Astrocyte of the spinal cord (primary cell): ENCODE measurements around the gene ADAP2.

Experiments
- DNase-seq: peaks from one replicate; pipeline ENCODE4 v3.0.0; 2011; ENCODE audit warnings: low read depth, low spot score
- H3K4me3 ChIP-seq: 2 replicates; pipeline ENCODE4 v1.5.1; 2011; ENCODE audit warnings: low read depth, mild to moderate bottlenecking, low read length, moderate library complexity
- CTCF ChIP-seq: IDR thresholded peaks from 2 replicates; pipeline ENCODE4 v1.5.1; 2012; ENCODE audit warnings: low read depth, mild to moderate bottlenecking, low read length, inconsistent platforms
- in situ Hi-C: cut with HindIII; loops from 2 replicates; pipeline ENCODE4 v1.10.0; 2017; ENCODE audit warnings: low sequenced_read_pairs

Gene ADAP2

DNA sequence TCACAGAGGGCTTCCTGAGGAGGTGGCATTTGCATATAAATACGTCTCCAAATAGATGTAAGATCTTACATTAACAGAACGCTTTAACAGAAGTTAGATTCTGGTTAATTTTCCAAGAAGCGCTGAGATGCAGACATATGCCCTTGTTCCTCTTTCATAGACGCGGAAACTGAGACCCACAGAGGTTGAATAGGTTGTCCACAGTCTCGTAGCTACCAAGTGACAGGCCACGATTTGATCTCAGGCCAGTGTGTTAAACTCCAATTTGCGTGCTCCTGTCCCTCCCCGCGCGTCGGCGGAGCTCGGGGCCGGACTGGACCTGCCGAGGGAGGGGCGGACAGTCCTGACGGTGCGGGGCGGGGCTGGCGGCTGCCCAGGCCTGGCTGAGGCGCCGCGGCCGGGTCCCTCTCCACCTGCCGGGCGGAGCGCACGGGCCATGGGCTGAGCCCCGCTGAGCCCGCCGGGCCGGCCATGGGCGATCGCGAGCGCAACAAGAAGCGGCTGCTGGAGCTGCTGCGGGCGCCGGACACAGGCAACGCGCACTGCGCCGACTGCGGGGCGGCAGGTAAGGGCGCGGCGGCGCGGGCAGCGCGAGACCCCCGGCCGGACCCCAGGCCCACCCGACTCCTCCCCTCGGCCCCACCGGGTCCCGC lies at the start of gene ADAP2:
Gene ADAP2, plus strand, starts transcription at position 402 of the 653 bp plus-strand sequence. Its CDS starts 70 bp downstream, at position 472.
- no peak for TF ChIP-seq CTCF
- H3K4me3 ChIP-seq: peak within 1 kb of the TSS; percentile 18
- DNase-seq: no peak
- in situ Hi-C loops: no loop called here

DNA sequence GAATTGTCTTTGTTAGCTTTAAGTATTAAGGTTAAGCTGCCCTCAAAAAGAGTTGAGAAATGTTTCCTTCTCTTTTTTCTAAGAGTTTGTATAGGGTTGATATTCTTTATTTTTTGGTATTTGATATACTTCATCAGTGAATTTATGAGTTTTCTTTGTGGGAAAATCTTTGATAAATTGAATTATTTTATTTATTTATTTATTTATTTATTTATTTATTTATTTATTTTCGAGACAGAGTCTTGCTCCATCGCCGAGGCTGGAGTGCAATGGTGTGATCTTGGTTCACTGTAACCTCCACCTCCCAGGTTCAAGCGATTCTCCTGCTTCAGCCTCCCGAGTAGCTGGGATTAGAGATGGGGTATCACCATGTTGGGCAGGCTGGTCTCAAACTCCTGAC lies 35.6 kb upstream of the ADAP2 start:
- in situ Hi-C loops: no loop called here
- DNase-seq: no peak
- TF ChIP-seq CTCF: no peak
- H3K4me3 ChIP-seq: no peak overlapping the region

GRCh38 chr17:30894236-30894635 lies 27.5 kb upstream of the ADAP2 start:
- no peak for TF ChIP-seq CTCF
- no peak overlapping the region for H3K4me3 ChIP-seq
- in situ Hi-C loops: no loop called here
- no peak for DNase-seq

DNA sequence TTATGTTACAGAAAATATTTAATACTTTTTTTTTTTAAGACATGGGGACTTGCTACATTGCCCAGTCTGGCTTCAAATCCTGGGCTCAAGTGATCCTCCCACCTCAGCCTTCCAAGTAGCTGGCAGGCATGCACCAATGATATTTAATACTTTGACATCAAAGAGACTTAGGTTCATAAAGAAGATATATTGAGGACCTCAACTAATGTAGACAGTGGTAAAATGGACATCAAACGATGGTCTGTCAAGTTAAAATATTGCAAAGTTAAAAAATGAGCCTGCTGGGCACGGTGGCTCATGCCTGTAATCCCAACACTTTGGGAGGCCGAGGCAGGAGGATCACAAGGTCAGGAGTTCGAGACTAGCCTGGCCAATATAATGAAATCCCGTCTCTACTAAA lies 24.4 kb upstream of the ADAP2 start:
- TF ChIP-seq CTCF: no peak
- DNase-seq: no peak
- in situ Hi-C loops: no loop called here
- no peak overlapping the region for H3K4me3 ChIP-seq

DNA sequence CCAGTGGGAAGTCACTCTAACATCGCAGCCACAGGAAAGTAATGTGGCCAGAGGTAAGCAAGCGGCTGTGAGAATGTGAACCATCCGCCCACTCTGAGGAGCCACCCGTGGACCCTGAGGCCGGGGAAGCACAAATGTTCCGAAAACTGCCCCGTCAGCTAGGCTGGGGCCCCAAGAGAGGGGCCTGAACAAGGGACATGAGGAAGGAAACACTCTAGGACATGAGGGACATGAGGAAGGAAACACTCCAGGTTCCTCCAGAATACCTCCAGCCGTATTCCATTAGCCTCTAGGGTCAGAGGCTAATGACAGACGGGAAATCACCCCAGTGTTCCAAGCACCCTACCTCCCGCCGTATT lies 16.0 kb upstream of the ADAP2 start:
- peak; percentile 17 for DNase-seq
- in situ Hi-C loops: no loop called here
- no peak for TF ChIP-seq CTCF
- peak overlapping the region; percentile 74 for H3K4me3 ChIP-seq

DNA sequence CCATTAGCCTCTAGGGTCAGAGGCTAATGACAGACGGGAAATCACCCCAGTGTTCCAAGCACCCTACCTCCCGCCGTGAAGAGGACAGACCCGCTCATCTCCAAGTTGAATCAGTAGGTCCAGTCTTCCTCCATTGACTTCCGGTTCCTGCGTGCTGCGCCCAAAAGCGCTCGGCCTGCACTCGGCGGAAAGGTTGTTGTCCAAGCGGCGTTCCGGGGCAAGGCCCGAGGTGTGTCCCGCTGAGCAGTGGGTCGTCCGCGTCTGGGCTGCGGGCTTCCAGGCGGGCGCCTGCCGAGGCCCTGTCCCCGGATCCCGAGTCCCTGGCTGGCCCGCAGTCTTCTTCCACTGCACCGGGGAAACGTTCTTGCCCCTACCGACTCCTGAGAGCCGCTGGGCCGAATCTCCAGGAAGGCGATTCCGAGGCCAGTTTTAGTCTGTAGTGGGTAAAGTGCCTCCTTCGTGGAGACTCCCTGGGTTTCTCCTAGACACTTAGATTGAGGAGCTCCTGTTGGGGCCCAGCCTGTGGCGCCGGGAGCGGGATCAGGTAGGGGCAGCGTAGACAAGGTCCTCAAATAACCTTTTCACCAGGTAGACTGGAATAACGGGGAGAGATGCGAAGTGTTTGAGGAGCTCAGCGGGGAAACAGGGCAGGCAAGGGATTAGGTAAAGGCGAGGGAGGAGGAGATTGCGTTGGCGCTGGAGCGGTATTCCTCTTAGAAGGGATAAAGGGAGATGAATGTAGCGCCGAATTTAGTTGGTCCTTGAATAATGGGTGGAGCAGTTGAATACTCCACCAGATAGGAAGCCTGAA lies 15.4 kb upstream of the ADAP2 start, which contains the start of gene TEFM:
Gene TEFM, minus strand, starts transcription at position 138 of the 811 bp plus-strand sequence. Its CDS starts 40 bp downstream, at position 98.
- DNase-seq: peak; percentile 94
- peak within 1 kb of the TSS; percentile 74 for H3K4me3 ChIP-seq
- in situ Hi-C loops: no loop called here
- no peak for TF ChIP-seq CTCF
